ENCODE results near the gene DPEP1.
"Not testable (repeated sequence)": the region's sequence is repeated elsewhere in the genome, so short reads cannot be mapped to it uniquely, and the experiment has no call there.

The DPEP1 gene

DNA sequence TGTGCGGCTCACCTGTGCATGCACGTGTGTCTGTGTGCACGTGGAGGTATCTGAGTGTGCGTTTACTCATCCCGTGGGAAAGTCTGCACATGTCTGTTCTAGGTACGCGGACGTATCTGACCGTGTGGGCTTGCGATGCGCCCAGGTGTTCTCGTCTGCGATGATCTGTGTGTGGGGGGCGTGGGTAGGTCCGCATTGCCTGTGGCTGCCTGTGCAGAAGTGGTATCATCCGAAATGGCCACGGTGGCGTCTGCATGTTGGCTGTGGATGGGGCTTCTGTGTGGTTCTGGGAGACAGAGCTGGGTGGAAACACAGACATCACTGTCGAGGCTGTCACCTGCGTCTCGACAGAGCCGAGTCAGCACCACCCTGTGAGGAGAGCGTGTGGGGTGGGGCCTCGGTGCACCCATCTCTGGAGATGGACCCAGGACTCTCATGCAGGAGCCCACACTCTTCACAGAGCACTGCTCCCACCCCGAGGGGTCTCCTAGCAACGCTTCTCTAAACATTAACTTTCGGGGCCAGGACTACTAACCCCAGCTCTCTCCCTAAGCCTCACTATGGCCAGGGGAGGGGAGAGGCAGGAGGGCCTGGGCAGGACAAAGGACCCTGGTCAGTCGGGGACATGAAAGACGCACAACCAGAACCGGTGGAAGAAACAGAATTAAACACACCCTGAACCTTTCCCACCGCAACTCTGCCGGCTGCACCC lies 8.4 kb downstream of the DPEP1 start:
- DNase-seq, result no peak

- no peak for DNase-seq
These were observed 10.2 kb downstream of the DPEP1 start for GRCh38 chr16:89623511-89624261.

- no peak for DNase-seq
These were observed 11.6 kb downstream of the DPEP1 start for GRCh38 chr16:89624777-89625761.

- no peak for DNase-seq
These were observed 16.6 kb downstream of the DPEP1 start for GRCh38 chr16:89629827-89630610.

GRCh38 chr16:89633064-89633631 lies 19.7 kb downstream of the DPEP1 start:
- DNase-seq, result no peak

DNA sequence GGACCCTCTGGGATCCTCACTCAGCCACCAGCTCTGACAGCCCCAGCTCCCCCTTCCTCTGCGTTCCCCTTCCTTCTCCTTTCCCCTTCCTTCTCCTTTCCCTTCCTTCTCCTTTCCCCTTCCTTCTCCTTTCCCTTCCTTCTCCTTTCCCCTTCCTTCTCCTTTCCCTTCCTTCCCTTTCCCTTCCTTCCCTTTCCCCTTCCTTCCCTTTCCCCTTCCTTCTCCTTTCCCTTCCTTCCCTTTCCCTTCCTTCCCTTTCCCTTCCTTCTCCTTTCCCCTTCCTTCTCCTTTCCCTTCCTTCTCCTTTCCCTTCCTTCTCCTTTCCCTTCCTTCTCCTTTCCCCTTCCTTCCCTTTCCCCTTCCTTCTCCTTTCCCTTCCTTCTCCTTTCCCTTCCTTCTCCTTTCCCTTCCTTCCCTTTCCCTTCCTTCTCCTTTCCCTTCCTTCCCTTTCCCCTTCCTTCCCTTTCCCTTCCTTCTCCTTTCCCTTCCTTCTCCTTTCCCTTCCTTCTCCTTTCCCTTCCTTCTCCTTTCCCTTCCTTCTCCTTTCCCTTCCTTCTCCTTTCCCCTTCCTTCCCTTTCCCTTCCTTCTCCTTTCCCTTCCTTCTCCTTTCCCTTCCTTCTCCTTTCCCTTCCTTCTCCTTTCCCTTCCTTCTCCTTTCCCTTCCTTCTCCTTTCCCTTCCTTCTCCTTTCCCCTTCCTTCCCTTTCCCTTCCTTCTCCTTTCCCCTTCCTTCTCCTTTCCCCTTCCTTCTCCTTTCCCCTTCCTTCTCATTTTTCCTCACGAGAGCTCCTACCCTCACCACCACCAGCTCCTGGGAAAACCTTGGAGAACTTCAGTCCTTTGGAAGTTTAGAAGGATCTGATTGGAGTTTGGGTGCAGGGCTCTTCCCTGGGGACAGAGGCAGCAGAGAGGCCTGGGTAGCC lies 21.3 kb downstream of the DPEP1 start:
- DNase-seq, result not testable (repeated sequence)

DNA sequence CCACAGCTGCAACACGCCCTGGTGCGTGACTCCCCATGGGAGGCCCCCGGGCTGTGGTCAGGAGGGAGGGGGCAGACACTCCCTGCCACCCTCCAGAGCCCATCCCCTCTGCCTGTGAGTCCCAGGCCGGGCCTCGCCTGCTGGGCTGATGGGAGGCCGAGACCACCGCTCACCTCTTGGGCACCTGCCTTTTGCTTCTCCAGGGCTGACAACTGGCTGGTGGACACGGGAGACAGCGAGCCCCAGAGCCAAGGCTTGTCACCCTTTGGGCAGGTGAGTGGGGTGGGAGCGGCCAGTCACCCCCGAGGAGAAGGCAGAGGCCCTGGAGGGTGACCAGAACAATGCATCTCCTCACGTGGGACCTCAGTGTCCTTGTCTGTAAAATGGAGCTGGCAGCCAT lies 23.2 kb downstream of the DPEP1 start:
- DNase-seq, result no peak

- no peak for DNase-seq
These were observed 23.9 kb downstream of the DPEP1 start for GRCh38 chr16:89637379-89637778.

GRCh38 chr16:89638455-89638854 lies 25.0 kb downstream of the DPEP1 start:
- no peak for DNase-seq

DNA sequence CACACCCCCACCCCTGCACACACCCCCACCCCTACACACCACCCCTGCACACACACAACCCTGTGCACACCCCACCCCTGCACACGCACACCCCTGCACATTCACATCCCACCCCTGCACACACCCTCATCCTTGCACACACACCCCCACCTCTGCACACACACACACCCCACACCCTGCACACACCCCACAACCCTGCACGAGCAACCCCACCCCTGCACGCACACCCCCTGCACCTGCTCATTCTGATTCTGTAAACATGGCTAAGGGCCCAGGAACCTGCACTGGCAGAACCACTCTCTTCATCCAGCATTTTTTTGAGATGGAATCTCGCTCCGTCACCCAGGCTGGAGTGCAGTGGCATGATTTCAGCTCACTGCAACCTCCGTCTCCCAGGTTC lies 25.9 kb downstream of the DPEP1 start:
- no peak for DNase-seq

DNA sequence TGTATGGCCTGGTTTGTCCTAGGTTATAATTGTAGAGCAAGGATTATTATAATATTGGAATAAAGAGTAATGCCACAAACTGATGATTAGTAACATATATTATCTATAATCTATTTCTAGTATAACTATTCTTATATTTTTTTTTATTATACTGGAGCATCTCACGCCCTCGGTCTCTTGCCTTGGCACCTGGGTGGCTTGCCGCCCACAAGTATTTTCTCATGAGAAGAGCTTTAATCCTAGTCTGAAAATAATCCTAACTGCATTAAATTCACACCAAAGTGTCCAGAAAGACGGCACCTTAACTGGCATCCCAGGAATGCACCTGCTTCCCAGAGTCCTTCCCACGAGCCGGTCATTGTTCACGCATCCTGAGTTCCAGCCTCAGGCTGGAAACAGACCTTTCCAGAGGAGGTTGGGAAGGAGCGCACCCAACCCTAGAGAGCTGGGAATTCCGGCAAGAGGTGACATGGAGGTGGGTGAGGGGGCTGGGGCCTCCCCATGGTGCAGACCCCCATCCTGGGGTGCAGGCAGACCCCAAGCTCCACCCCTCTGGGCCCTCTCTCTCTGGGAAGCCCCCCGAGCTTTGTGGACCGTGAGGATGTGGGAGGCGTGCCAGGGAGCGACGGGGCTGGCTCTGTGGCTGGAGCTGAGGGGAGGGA lies 28.1 kb downstream of the DPEP1 start:
- DNase-seq, result no peak

DNA sequence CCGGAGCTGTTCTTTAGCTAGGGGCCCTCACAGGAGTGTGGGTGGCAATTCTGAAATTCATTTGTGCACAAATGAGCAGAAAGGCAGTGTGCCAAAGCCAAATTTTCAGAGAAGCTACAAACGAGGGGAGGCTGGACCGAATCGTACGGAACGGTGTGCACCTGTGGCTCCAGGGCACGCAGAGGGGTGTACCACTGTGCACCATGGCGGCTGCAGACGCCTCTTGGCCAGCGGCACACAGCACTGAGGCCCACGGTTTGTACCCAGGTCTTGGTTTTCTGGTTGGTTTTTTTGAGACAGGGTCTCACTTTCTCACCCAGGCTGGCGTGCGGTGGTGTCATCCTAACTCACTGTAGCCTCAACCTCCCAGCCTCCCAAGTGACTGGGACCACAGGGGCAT lies 29.1 kb downstream of the DPEP1 start:
- no peak for DNase-seq

- DNase-seq, result no peak
These were observed 30.4 kb downstream of the DPEP1 start for GRCh38 chr16:89643769-89644300.

GRCh38 chr16:89645122-89645521 lies 31.7 kb downstream of the DPEP1 start:
- no peak for DNase-seq

DNA sequence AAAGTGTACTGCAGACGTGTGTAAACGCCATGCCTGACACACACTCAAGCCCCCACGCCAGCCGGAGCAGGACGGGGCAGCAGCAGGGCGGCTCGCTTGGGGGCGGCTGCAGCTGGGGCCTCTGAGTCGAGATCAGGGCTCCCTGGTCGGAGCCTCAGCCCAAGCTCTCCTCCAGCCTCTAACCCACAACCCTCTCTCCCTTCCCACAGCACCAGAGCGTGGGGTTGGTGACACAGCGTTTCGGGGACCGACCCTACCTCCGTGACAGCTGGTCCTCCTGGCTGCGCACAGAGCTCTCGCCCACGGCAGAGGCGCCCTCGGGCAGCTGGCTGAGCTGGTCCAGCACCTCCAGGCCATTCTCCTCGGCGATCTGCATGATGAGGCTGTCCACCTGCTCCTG lies 32.8 kb downstream of the DPEP1 start:
- no peak for DNase-seq

- DNase-seq, result no peak
These were observed 33.5 kb downstream of the DPEP1 start for GRCh38 chr16:89646906-89647305.

DNA sequence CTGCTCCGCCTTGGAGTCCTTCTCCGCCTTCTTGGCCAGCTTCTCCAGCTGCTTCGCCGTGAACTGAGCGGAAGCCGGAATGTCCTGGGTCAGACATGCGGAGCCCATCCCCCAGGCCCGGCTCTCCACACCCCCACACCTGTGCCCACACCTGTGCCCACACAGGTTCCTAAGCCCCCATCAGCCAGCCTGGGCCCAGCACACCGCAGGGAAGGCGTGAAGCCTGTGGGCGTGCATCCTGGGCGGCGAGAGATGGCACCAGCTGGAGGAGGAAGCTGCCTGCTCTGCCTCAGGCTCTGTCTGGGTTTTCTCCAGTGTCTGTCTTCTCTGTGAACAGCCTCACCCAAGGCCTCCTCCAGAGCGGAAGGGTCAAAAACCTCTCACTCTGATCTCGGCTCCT lies 38.1 kb downstream of the DPEP1 start:
- no peak for DNase-seq

DNA sequence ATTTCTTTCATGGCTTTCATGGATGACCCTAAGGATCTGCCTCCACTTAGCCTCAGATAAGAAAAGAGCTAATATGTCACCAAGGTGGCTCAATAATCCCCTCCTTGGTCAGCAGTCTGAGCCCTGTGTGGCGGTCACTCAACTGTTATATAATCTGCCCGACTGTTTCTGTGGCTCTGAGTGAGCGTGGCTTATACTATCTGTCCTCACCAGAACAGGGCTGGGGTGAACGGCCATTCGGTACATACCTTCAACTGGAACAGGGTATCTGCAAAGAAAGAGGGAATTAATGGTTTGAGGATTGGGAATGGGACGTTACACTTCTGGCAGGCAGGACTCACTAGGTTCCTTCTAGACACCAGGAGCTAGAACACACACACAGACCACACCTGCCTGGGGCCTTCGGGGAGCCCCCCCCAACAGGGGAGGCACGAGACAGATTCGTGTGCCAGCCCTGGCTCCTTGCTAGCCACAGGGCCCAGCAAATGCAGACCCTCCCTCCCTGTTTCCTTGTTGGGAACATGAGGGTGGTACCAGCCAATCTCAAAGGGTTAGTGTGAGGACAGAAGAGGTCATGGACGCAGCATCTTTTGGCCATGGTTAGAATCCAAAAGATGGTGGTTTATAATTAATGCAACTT lies 40.3 kb downstream of the DPEP1 start:
- DNase-seq, result no peak

- no peak for DNase-seq
These were observed 41.7 kb downstream of the DPEP1 start for GRCh38 chr16:89655062-89655643.

Data from NK-92 treated with Interleukin-12 subunit alpha and Interleukin-12 subunit beta, amount 100 ng/mL, for 24 hours (cell line).